ENCODE measurements around the gene TBP.
"Not testable (repeated sequence)": the region's sequence is repeated elsewhere in the genome, so short reads cannot be mapped to it uniquely, and the experiment has no call there.

TBP gene

DNA sequence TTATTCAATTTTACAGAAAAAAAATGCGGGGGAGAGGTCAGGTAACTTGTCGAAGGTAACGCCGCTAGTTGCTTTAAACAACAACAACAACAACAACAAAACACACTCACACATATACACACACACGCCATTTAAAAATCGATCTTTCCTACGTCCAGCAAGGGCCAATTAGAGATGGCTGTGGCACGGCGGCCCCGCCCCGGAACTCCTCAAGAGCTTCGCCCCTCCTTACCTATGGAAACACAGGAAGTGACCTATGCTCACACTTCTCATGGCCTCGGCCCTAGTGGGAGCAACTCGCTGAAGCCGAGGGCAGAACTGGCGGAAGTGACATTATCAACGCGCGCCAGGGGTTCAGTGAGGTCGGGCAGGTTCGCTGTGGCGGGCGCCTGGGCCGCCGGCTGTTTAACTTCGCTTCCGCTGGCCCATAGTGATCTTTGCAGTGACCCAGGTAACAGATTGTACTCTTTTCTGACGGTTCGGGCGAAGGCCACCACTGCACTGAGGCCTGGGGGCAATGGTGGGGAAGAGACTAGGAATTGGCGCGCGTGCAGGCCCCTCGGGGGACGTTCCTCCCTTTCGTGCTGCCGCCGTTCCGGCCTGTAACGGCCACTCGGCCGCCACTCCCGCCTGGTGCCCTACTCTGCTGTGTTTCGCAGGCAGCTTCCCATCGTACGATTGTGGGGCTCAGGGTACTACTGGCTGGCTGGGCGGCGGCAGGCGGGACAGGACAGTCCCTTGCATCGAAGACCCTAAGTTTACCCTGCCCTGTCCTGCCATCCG lies at the start of gene TBP:
TSS of gene TBP (plus strand) at position 357 of the 783 bp plus-strand sequence. CDS start 2,661 bp downstream, outside the sequence.
- DNase-seq: peak; percentile 98

DNA sequence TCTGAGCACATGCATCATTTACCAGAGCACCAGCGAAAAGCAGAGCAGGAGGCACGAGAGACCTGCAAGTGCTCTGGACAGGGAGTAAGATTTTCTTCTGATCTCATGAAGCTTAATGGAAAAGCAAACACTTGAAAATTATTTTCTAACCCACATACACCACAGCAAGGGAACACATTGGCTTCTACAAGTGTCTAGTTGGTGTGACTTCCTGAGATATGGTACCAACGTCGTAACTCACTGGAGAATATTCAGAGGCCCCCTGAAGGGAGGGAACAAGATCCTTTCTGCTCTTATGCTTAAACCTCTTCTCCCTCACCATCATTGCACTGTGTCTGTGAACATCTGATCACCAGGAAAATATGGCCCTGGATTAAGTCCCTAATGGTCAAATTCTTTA lies 49.7 kb upstream of the TBP start:
- no peak for DNase-seq

DNA sequence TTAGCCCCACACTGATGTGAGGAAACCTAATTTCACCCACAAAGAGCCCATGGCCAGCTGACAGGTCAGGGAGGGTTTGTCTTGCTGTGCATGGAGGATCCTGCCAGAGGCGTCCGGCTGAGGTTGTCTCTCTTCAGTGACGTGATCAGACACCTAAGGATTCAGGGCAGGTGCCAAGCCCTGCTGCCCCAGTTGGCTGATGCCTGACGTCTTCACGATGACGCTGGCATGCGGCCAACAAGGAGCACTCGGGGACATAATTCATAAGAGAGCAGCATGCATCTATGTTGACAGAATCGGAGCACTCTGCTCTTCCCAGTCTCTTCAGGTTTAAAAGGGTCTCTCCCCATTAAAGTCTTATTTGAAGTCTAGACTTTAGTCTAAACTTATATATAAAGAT lies 48.9 kb upstream of the TBP start:
- DNase-seq: no peak

DNA sequence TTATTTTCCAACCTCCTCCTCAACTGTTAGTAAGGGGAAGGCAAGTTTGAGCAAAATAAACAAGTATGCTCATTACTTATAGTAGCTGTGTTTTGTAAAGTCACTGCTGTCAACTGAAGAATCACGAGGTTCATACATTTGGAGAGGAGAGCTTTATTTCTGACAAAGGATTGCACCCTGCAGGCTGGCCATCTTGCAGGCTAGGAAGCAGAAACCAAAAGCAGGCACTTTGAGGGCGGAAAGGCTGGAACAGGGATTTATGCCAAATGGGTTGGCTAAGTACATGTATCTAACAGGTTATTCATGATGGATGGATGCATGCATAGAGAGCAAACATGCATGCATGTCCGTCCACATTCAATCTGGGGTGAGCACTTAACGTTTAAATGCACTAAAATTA lies 47.7 kb upstream of the TBP start:
- no peak for DNase-seq

- DNase-seq: not testable (repeated sequence)
Observed at GRCh38 chr6:170507728-170508127, 46.4 kb upstream of the TBP start.

DNA sequence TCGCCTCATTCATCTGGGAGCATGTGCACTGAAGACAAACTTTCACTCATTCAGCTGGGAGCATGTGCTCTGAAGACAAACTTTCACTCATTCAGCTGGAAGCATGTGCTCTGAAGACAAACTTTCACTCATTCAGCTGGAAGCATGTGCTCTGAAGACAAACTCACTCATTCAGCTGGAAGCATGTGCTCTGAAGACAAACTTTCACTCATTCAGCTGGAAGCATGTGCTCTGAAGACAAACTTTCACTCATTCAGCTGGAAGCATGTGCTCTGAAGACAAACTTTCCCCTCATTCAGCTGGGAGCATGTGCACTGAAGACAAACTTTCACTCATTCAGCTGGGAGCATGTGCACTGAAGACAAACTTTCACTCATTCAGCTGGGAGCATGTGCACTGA lies 45.9 kb upstream of the TBP start:
- DNase-seq: not testable (repeated sequence)

- not testable (repeated sequence) for DNase-seq
Observed at GRCh38 chr6:170508892-170509722, 45.1 kb upstream of the TBP start.

GRCh38 chr6:170509723-170510018 lies 44.5 kb upstream of the TBP start:
- DNase-seq: no peak

DNA sequence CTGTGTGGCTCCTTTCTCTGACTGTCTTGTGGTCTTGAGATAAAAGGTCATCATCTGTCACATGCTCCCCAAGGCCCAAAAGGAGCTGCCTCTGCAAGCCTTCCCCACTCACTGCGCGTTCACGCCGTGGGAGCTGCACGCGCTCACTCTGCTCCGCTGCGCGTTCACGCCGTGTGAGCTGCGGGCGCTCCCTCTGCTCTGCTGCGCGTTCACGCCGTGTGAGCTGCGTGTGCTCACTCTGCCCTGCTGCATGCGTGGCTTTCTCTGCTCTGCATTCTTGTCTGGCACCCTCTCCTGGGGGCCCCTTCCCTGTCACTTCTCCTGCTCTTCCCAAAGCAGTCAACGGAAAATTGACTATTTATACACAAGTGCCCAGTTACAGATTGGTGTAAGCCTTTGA lies 43.5 kb upstream of the TBP start:
- DNase-seq: no peak

DNA sequence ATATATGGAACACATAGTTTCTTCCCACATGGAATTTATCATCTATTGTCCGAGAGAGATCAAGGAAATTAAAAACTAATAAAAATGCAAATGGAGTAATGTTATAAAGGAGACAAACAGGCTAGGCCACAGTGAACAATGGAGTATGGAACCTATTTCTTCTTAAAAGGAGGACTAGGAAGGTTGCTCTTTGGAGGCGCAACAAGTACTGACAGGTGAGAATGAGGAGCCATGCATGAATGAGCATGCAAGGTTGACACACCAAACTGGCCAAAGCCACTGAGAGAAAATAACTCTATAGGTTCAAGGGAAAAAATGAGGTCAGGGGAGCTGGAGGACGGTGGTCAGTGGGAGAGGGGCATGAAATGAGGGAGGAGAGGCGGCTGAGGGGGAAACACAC lies 41.9 kb upstream of the TBP start:
- DNase-seq: no peak

DNA sequence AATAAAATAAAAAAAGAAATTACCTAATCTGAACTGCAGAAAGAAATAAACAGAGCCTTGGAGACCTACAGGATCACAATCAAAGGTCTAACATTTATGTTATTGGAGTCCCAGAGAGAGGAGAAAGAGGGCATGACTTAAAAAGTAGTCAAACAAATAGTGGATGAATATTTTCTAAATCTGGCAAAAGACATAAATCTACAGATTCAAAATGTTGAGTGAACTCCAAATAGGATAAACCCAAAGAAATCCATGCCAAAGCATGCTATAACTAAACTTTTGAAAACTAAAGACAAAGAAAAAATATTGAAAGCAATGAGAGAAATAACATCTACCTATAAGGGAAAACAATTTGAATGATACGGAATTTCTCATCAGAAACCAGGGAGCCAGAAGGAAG lies 39.3 kb upstream of the TBP start:
- DNase-seq: no peak

- DNase-seq: peak; percentile 36
Observed at GRCh38 chr6:170516783-170517616, 37.2 kb upstream of the TBP start.

GRCh38 chr6:170522565-170523183 lies 31.5 kb upstream of the TBP start:
- DNase-seq: peak; percentile 6

DNA sequence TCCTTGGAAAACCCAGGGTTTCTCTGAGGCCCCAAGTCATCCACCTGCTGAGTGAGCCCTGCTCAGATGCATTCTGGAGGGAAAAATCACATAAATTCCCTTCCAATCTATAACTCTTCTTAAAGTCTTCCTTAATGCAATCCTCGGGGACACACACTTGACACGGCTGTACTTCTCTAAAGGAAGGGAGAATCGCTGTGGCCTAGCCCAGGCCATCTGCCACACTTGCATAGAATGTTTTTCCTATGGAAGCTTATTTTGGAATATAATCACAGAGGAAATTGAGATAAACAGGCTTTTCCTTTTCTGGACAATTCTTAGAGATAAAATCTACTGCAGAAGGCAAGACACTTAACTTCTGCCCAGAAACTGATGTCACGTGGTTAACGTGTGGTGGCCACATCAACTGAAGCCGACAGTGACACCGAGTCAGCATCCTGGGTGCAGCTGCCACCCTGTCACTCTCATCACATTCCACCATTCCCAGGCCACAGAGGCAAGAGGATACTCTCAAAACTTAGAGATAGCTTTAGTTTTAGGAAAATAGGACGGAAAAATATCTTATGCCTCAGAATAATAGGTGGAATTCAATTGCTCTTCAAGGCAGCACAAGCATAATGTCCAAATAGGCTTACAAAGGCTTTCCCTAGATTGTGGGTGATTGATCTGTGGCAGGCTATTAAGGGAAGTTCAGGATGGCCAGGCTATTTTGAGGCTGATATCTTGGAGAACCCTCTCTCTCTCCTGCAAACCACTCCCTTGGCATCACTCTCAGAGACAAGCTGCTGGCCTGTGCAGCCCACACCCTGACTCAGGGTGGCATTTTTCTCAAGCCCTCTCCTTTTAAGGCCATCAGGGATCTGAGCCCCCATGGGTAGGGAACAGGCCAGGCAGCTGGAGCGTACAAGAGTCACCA lies 30.7 kb upstream of the TBP start:
- DNase-seq: no peak

DNA sequence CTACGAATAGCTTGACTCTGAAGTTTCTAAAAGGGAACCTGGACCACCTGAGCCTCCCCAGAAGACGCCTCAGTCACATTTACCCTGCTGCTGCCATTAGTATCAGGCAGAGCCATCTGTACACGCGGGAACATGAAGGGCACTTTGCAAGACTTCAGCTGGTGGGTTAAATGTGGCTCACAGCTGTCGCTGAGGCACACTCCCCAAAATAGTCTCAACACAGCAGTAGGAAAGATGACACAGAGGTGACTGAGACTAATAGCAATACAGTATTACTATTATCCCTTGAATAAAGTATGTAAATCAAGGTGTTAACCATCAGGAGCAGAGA lies 30.0 kb upstream of the TBP start:
- no peak for DNase-seq

DNA sequence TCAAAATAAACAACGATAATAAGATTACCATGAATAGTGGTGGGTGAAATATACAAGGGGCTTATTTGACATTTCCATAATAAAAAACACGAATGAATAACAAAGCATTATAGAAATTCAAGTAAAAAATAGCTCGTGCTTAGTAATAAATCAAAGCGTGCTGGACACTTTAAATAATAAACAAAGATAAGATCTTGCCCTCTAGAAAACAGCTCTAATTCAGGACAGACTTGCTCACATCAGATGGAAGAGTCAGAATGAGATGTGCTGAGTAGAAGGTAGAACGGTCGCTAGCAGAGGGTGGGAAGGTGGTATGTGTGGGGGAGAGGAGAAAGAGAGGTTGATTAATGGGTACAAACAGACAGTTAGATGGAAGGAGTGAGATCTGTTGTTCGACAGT lies 28.4 kb upstream of the TBP start:
- DNase-seq: no peak

DNA sequence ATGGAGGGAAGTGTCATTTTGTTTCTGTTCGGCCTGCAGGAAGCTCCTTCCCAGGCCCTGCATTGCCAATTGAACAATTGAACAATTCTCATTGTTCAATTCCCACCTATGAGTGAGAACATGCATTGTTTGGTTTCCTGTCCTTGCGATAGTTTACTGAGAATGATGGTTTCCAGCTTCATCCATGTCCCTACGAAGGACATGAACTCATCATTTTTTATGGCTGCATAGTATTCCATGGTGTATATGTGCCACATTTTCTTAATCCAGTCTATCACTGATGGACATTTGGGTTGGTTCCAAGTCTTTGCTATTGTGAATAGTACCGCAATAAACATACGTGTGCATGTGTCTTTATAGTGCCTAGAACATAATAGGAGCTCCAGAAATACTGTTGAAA lies 26.2 kb upstream of the TBP start:
- DNase-seq: not testable (repeated sequence)

- DNase-seq: peak; percentile 61
Observed at GRCh38 chr6:170529839-170530469, 24.2 kb upstream of the TBP start.

GRCh38 chr6:170532867-170533488 lies 21.2 kb upstream of the TBP start:
- DNase-seq: no peak

- no peak for DNase-seq
Observed at GRCh38 chr6:170533792-170534191, 20.4 kb upstream of the TBP start.

DNA sequence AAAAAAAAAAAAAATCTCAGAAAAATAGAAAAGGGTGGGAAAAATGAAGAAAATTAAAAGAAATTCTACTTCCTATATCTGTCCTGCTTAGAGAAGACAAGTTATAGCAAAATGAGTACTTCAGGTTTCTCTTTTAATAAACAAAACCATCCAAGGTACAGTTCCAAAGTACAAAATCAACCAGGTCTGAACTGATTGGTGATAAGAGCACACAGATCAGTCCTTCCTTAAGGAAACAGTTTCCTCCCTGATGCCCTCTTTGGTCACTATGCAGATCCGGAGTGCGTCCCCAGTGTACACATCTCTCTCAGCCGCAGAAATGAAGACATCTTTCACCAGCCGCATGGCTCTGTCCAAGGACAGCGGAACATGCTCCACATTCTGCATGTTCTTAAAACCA lies 19.2 kb upstream of the TBP start:
- no peak for DNase-seq

Data from stimulated activated CD4-positive, alpha-beta T cell treated with anti-CD3 and anti-CD28 coated beads, Interleukin-1b, Interleukin-23, amount 100 ng/mL, for 48 hours (primary cell).